GM06990 (cell line): ENCODE results near the gene SELL.

Source experiments
- DNase-seq: peaks from one replicate; pipeline ENCODE4 v3.0.0-alpha.2; 2011; ENCODE audit not compliant: insufficient read length; ENCODE audit errors: extremely low read depth
- H3K27me3 ChIP-seq: replicated peaks from 2 replicates; pipeline ENCODE4 v1.6.0; 2011; ENCODE audit warnings: low read length; ENCODE audit not compliant: control insufficient read depth, insufficient read depth
- H3K36me3 ChIP-seq: 2 replicates; pipeline ENCODE4 v1.5.1; 2011; ENCODE audit warnings: low read length; ENCODE audit not compliant: control insufficient read depth, insufficient read depth
- H3K4me3 ChIP-seq: replicated peaks from 2 replicates; pipeline ENCODE4 v1.5.1; 2011; ENCODE audit warnings: low read depth, mild to moderate bottlenecking, control low read depth, low read length
- CTCF ChIP-seq: IDR thresholded peaks from 2 replicates; pipeline ENCODE4 v1.5.1; 2011; ENCODE audit warnings: low read length, control low read depth, mild to moderate bottlenecking, inconsistent platforms; ENCODE audit not compliant: insufficient read depth, poor library complexity, severe bottlenecking

Gene SELL

DNA sequence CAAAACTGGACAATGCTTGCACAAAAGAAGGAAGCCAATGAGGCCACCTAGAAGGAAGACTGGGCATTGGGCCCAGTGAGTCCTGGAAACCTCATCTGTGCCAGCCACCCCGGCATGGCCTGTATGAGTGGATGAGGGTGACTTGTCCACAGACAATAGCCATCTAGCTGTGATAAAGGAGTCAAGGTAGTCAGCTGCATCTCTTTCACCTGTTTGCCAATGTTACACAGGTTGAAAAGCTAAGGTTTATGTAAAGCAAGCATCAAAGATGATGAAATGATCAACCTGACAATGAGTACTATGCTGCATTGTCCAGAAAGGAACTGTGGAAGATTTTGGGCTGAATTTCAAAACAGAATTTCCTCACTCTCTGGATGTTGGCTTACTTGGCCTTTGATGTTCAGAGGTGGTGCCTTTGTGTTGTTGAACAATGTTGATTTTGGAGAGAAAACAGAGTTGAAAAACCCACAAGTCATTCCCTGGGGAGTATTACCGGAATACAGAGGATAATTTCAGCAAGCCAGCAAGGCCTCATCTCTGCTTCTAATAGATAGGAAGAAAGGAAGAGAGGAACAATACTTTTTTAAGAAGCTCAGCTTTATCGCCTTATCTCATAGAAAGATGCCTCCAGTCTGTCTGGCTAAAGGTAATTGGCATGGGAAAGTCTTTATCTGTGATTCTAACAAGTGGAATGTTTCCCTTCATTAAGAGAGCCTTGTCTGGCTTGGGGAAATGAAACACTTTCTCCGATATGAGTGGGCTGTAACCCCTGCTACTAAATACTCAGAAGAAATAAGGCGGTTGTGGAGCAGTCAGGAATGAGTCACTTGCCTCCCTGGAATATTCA is 33.8 kb upstream of the SELL start:
- TF ChIP-seq CTCF, result no peak
- H3K27me3 ChIP-seq, result no peaks in the 10 kb centered on the region
- no peaks in the 10 kb centered on the region for H3K36me3 ChIP-seq
- H3K4me3 ChIP-seq, result no peak overlapping the region
- no peak for DNase-seq

GRCh38 chr1:169741666-169742394 is 30.4 kb upstream of the SELL start:
- H3K4me3 ChIP-seq, result no peak overlapping the region
- no peaks in the 10 kb centered on the region; the same call in 1 of the 2 replicates for H3K27me3 ChIP-seq
- no peak for DNase-seq
- no peak for TF ChIP-seq CTCF
- no peaks in the 10 kb centered on the region for H3K36me3 ChIP-seq

GRCh38 chr1:169739980-169740379 is 28.6 kb upstream of the SELL start:
- DNase-seq, result no peak
- no peak for TF ChIP-seq CTCF
- Histone ChIP-seq H3K27me3 (no peaks in the 10 kb centered on the region; the same call in 1 of the 2 replicates), H3K36me3 (no peaks in the 10 kb centered on the region), H3K4me3 (no peak overlapping the region)

DNA sequence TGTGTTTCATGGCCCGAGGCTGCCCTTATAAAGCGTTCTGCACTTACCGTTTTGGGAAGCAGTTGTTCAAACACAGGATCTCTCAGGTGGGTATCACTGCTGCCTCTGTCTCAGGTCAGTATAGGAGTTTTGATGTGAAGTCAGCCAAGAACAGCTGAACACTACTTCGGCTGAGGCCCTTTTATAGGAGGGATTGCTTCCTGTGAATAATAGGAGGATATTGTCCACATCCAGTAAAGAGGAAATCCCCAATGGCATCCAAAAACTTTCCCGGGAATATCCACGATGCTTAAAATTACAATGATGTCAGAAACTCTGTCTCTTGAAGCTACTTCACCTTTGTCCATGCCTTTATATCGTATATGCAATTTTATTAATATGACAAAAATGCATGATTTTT is 22.5 kb upstream of the SELL start, which contains the start of gene SELE:
SELE (minus strand) TSS at position 156 of the 400 bp plus-strand sequence. CDS start 467 bp downstream, outside the sequence.
- no peak for DNase-seq
- no peak within 1 kb of the TSS for H3K4me3 ChIP-seq
- TF ChIP-seq CTCF, result no peak
- no peaks in the 10 kb centered on the region for H3K36me3 ChIP-seq
- no peaks in the 10 kb centered on the region for H3K27me3 ChIP-seq

DNA sequence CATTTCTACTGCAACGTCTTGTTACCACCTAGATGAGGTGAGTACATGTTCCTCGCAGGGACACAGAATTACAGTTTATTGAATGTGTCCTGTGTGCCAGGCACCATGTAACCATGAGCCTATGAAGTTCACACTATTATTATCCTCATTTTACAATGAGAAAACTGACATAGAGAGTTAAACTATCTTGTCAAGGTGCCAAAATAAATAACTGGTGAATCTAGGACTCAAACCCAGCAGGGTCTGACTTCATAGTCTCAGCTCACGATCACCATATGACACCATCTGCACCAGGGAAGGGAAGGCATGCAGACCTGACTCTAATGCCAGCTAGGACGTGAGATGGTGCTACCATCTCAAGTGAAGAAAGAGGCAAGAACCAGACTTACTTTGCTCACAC is 20.0 kb upstream of the SELL start:
- H3K27me3 ChIP-seq, result no peaks in the 10 kb centered on the region
- no peak for DNase-seq
- no peaks in the 10 kb centered on the region for H3K36me3 ChIP-seq
- TF ChIP-seq CTCF, result no peak
- H3K4me3 ChIP-seq, result no peak overlapping the region
